GM12878 (cell line): ENCODE data around the gene ACKR4. TPM values are rescaled to one million over a fixed set of nuclear protein-coding genes. Genes with fewer than 3 reads are reported as not detected.

Experiments
- BACH1 ChIP-seq: fragments of 450-650 bp; IDR thresholded peaks from 2 replicates; pipeline ENCODE4 v1.6.1; 2017; ENCODE audit warnings: mild to moderate bottlenecking, borderline replicate concordance
- BRCA1 ChIP-seq: IDR thresholded peaks from 2 replicates; pipeline ENCODE4 v1.6.1; 2011; ENCODE audit warnings: low read depth, low read length, improper control_type of control experiment
- IRF4 ChIP-seq: IDR thresholded peaks from 2 replicates; pipeline ENCODE4 v1.6.1; 2011; ENCODE audit warnings: low read depth, low read length
- KAT2A ChIP-seq: conservative IDR thresholded peaks from 2 replicates; pipeline ENCODE4 v1.6.1; 2011; ENCODE audit warnings: low read depth, low read length; ENCODE audit not compliant: control insufficient read depth
- MTA2 ChIP-seq: fragments of 450-650 bp; IDR thresholded peaks from 2 replicates; pipeline ENCODE4 v1.6.1; 2016; ENCODE audit warnings: low read depth, mild to moderate bottlenecking, moderate library complexity
- MYB ChIP-seq: fragments of 150-350 bp; IDR thresholded peaks from 2 replicates; pipeline ENCODE4 v1.6.1; 2014; ENCODE audit warnings: mild to moderate bottlenecking, low read depth, low read length, borderline replicate concordance
- MYC ChIP-seq: IDR thresholded peaks from 2 replicates; pipeline ENCODE4 v1.6.1; 2011; ENCODE audit warnings: mild to moderate bottlenecking, low read length, moderate library complexity, inconsistent platforms; ENCODE audit not compliant: insufficient read depth, insufficient replicate concordance, insufficient read length, severe bottlenecking
- NBN ChIP-seq: fragments of 450-650 bp; IDR thresholded peaks from 2 replicates; pipeline ENCODE4 v1.6.1; 2016
- NRF1 ChIP-seq: conservative IDR thresholded peaks from 2 replicates; pipeline ENCODE4 v1.6.1; 2011; ENCODE audit warnings: mild to moderate bottlenecking, low read depth, low read length, improper control_type of control experiment
- SMAD1 ChIP-seq: fragments of 450-650 bp; IDR thresholded peaks from 2 replicates; pipeline ENCODE4 v1.6.1; 2018; ENCODE audit warnings: mild to moderate bottlenecking, low read depth; ENCODE audit not compliant: partially characterized antibody
- SMARCA5 ChIP-seq: fragments of 450-650 bp; IDR thresholded peaks from 2 replicates; pipeline ENCODE4 v1.6.1; 2017; ENCODE audit warnings: mild to moderate bottlenecking
- SUPT20H ChIP-seq: IDR thresholded peaks from 2 replicates; pipeline ENCODE4 v1.6.1; 2011; ENCODE audit warnings: low read depth, mild to moderate bottlenecking, low read length, moderate library complexity, borderline replicate concordance; ENCODE audit not compliant: control insufficient read depth
- ZNF217 ChIP-seq: fragments of 450-650 bp; IDR thresholded peaks from 2 replicates; pipeline ENCODE4 v1.6.1; 2017; ENCODE audit warnings: antibody characterized with exemption, mild to moderate bottlenecking
- ZNF622 ChIP-seq: fragments of 450-650 bp; IDR thresholded peaks from 2 replicates; pipeline ENCODE4 v1.6.1; 2017; ENCODE audit warnings: mild to moderate bottlenecking, inconsistent platforms
- polyA plus RNA-seq, 11 experiments: library from polyadenylated mRNA; depleted of rRNA in 4 of 11; unstranded in 6 of 11; stranded (reverse) in 5 of 11; fragments of >200 nt; fragmentation: Nextera tagmentation in 4 of 11; fragmentation: Illumina TruSeq in 1 of 11; extraction: Ambion mirVana in 4 of 11; extraction: Trizol in 1 of 11; gene quantifications; 1 replicate in 1 of 11; 2 replicates in 10 of 11; pipeline versions ENCODE4 v1.2.1 to v1.2.3, GENCODE V29; 2011 to 2016; ENCODE audit warnings: inconsistent platforms in 2 of 11, missing spikeins in 2 of 11, low read depth in 1 of 11
- total RNA-seq, 4 experiments: library from RNA; depleted of rRNA in 3 of 4; stranded (reverse); fragments of >200 nt in 3 of 4; fragmentation: Illumina TruSeq in 1 of 4; extraction: Trizol in 1 of 4; gene quantifications; 2 replicates each; pipeline versions ENCODE4 v1.2.1 to v1.2.3, GENCODE V29; 2013 to 2021
- TF ChIP-seq, protein P1 (sequence below): fragments of 450-650 bp; formaldehyde crosslinking; IDR thresholded peaks from 2 replicates; pipeline ENCODE4 v1.4.0; 2022; ENCODE audit warnings: mild to moderate bottlenecking, moderate library complexity
- TF ChIP-seq, protein P2 (sequence below): fragments of 450-650 bp; conservative IDR thresholded peaks from 2 replicates; pipeline ENCODE4 v1.6.1; 2017; ENCODE audit warnings: mild to moderate bottlenecking, moderate library complexity
- TF ChIP-seq, protein P3 (sequence below): fragments of 150-350 bp; IDR thresholded peaks from 2 replicates; pipeline ENCODE4 v1.6.1; 2014; ENCODE audit warnings: mild to moderate bottlenecking, low read depth, low read length

Gene ACKR4
- total and polyA plus RNA-seq, 10 of the 15 experiments (the other 5 are each of a cell fraction or from before 2014, with no cell fraction given) = 0.06 to 0.40 (median 0.12) TPM

DNA sequence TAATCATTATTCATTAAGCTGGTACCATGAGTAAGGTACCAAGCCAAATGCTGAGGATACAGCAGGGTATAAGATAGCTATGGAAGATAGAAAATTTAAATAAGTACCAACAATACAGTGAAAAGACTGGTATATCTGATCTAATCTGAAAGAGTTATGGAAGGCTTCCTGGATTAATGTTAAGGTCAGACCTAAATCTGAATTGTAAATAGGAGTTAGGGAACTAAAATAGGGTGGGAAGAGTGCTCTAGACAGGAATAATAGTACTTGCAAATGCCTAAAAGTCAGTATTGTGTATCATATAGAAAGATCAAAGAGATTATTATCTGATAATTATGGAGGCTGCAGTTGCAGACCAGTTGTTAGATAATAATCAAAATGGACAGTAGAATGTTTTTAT is 2.6 kb upstream of the ACKR4 start (continued):
- TF ChIP-seq, protein P1, sequence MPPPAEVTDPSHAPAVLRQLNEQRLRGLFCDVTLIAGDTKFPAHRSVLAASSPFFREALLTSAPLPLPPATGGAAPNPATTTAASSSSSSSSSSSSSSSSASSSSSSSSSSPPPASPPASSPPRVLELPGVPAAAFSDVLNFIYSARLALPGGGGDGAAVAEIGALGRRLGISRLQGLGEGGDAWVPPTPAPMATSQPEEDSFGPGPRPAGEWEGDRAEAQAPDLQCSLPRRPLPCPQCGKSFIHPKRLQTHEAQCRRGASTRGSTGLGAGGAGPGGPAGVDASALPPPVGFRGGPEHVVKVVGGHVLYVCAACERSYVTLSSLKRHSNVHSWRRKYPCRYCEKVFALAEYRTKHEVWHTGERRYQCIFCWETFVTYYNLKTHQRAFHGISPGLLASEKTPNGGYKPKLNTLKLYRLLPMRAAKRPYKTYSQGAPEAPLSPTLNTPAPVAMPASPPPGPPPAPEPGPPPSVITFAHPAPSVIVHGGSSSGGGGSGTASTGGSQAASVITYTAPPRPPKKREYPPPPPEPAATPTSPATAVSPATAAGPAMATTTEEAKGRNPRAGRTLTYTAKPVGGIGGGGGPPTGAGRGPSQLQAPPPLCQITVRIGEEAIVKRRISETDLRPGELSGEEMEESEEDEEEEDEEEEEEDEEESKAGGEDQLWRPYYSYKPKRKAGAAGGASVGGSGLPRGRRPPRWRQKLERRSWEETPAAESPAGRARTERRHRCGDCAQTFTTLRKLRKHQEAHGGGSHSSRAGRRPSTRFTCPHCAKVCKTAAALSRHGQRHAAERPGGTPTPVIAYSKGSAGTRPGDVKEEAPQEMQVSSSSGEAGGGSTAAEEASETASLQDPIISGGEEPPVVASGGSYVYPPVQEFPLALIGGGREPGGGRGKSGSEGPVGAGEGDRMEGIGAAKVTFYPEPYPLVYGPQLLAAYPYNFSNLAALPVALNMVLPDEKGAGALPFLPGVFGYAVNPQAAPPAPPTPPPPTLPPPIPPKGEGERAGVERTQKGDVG (CRISPR knock-in tag) = no peak
- TF ChIP-seq SMAD1 (no peak), MYB (no peak), SUPT20H (no peak), MTA2 (no peak), SMARCA5 (no peak), KAT2A (no peak), MYC (no peak), NRF1 (no peak), ZNF622 (no peak), BACH1 (no peak), IRF4 (no peak), NBN (no peak), ZNF217 (no peak), BRCA1 (no peak)
- TF ChIP-seq, protein P2, sequence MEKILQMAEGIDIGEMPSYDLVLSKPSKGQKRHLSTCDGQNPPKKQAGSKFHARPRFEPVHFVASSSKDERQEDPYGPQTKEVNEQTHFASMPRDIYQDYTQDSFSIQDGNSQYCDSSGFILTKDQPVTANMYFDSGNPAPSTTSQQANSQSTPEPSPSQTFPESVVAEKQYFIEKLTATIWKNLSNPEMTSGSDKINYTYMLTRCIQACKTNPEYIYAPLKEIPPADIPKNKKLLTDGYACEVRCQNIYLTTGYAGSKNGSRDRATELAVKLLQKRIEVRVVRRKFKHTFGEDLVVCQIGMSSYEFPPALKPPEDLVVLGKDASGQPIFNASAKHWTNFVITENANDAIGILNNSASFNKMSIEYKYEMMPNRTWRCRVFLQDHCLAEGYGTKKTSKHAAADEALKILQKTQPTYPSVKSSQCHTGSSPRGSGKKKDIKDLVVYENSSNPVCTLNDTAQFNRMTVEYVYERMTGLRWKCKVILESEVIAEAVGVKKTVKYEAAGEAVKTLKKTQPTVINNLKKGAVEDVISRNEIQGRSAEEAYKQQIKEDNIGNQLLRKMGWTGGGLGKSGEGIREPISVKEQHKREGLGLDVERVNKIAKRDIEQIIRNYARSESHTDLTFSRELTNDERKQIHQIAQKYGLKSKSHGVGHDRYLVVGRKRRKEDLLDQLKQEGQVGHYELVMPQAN = no peak
- TF ChIP-seq, protein P3, sequence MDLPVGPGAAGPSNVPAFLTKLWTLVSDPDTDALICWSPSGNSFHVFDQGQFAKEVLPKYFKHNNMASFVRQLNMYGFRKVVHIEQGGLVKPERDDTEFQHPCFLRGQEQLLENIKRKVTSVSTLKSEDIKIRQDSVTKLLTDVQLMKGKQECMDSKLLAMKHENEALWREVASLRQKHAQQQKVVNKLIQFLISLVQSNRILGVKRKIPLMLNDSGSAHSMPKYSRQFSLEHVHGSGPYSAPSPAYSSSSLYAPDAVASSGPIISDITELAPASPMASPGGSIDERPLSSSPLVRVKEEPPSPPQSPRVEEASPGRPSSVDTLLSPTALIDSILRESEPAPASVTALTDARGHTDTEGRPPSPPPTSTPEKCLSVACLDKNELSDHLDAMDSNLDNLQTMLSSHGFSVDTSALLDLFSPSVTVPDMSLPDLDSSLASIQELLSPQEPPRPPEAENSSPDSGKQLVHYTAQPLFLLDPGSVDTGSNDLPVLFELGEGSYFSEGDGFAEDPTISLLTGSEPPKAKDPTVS = no peak
- TF ChIP-seq, all 136 proteins: peak for 0
